H1 (cell line): ENCODE measurements around the gene ITPKC. TPM values are rescaled to one million over a fixed set of nuclear protein-coding genes. Genes with fewer than 3 reads are reported as not detected.
A peak's percentile ranks its signal among the peaks of the same experiment; 100 is the strongest.

Experiments used
- CTCF ChIA-PET: fragments of 300-600 bp; sonication (Branson Sonifier 250); formaldehyde crosslinking; loops from one replicate; lab custom pipeline; 2021; ENCODE audit not compliant: partially characterized antibody; lab: Charles Lee
- POLR2A ChIA-PET: fragments of 300-600 bp; sonication (Branson Sonifier 250); formaldehyde crosslinking; loops from one replicate; lab custom pipeline; 2021; ENCODE audit warnings: inconsistent platforms; ENCODE audit not compliant: partially characterized antibody; lab: Charles Lee
- DNase-seq, 2 experiments: peaks; one replicate each; pipeline versions ENCODE4 v3.0.0 to v3.0.0-alpha.2; 2010 to 2022; ENCODE audit warnings: low spot score in 2 of 2, low read depth in 1 of 2, mixed read lengths in 1 of 2
- FAIRE-seq: peaks from 2 replicates; lab custom pipeline; 2011; peaks lifted over from hg19 to GRCh38; lab: Jason Lieb, UNC
- H2AFZ ChIP-seq: 2 replicates; pipeline ENCODE4 v1.8.1; 2012; ENCODE audit warnings: low read length, inconsistent platforms
- H2AK5ac ChIP-seq: 2 replicates; pipeline ENCODE4 v1.6.1; 2013; ENCODE audit warnings: low read depth, low read length
- H2BK120ac ChIP-seq: replicated peaks from 2 replicates; pipeline ENCODE3; 2013; ENCODE audit warnings: low read depth, low read length, inconsistent platforms
- H2BK12ac ChIP-seq: 2 replicates; pipeline ENCODE4 v1.6.1; 2013; ENCODE audit warnings: low read depth, low read length
- H2BK15ac ChIP-seq: 2 replicates; pipeline ENCODE4 v1.6.1; 2013; ENCODE audit warnings: low read length
- H2BK20ac ChIP-seq: 2 replicates; pipeline ENCODE4 v1.6.1; 2013; ENCODE audit warnings: low read length
- H2BK5ac ChIP-seq: 2 replicates; pipeline ENCODE4 v1.6.1; 2013; ENCODE audit warnings: low read depth, low read length
- H3K14ac ChIP-seq: 2 replicates; pipeline ENCODE4 v1.6.1; 2013; ENCODE audit warnings: inconsistent platforms; ENCODE audit not compliant: insufficient read length
- H3K18ac ChIP-seq: 2 replicates; pipeline ENCODE4 v1.6.1; 2013; ENCODE audit warnings: low read length; ENCODE audit errors: extremely low read depth
- H3K23ac ChIP-seq: 2 replicates; pipeline ENCODE4 v1.6.1; 2013; ENCODE audit warnings: inconsistent platforms; ENCODE audit not compliant: insufficient read length
- H3K23me2 ChIP-seq: 2 replicates; pipeline ENCODE4 v1.6.1; 2013; ENCODE audit warnings: low read depth, low read length
- H3K27ac ChIP-seq: 2 replicates; pipeline ENCODE4 v1.6.1; 2011; ENCODE audit warnings: low read depth, low read length, inconsistent platforms
- H3K27me3 ChIP-seq, 4 experiments: replicated peaks in 1 of 4; 1 replicate in 1 of 4; 2 replicates in 3 of 4; pipeline versions ENCODE4 v1.6.1 to v1.8.1; 2011 to 2013; ENCODE audit warnings: low read length in 3 of 4, mild to moderate bottlenecking in 3 of 4, inconsistent platforms in 2 of 4, mixed read lengths in 2 of 4, moderate library complexity in 1 of 4; ENCODE audit not compliant: control insufficient read depth in 3 of 4, insufficient read depth in 3 of 4; ENCODE audit errors: extremely low read depth in 1 of 4
- H3K36me3 ChIP-seq, 4 experiments: 2 replicates each; pipeline versions ENCODE4 v1.6.1 to v1.8.1; 2011 to 2013; ENCODE audit warnings: mild to moderate bottlenecking in 4 of 4, low read length in 3 of 4, moderate library complexity in 2 of 4, control low read depth in 1 of 4, inconsistent platforms in 1 of 4; ENCODE audit not compliant: insufficient read depth in 4 of 4, control insufficient read depth in 2 of 4
- H3K4ac ChIP-seq: replicated peaks from 2 replicates; pipeline ENCODE3; 2013; ENCODE audit warnings: low read length, low read depth, mixed read lengths, inconsistent platforms; ENCODE audit not compliant: insufficient read length
- H3K4me1 ChIP-seq, 4 experiments: replicated peaks in 1 of 4; 1 replicate in 1 of 4; 2 replicates in 3 of 4; pipeline versions ENCODE4 v1.6.1 to v1.8.1; 2011 to 2013; ENCODE audit warnings: low read length in 3 of 4, inconsistent platforms in 2 of 4, mixed read lengths in 1 of 4; ENCODE audit not compliant: insufficient read depth in 4 of 4, control insufficient read depth in 3 of 4
- H3K4me2 ChIP-seq, 2 experiments: 2 replicates each; pipeline versions ENCODE4 v1.6.1 to v1.8.1; 2011 to 2013; ENCODE audit warnings: low read depth in 2 of 2, low read length in 2 of 2, control low read depth in 1 of 2, inconsistent platforms in 1 of 2, mild to moderate bottlenecking in 1 of 2; ENCODE audit not compliant: insufficient read depth in 1 of 2
- H3K4me3 ChIP-seq, 4 experiments: fragments of 200-600, 300-600 bp in 1 of 4; sonication (generic), shearing (Covaris generic), sonication (Bioruptor Twin) in 1 of 4; 2 replicates each; pipeline versions ENCODE4 v1.5.1 to v1.8.1; 2011 to 2016; ENCODE audit warnings: low read length in 4 of 4, low read depth in 3 of 4, control low read depth in 2 of 4, inconsistent platforms in 2 of 4, mild to moderate bottlenecking in 2 of 4, mixed read lengths in 1 of 4, moderate library complexity in 1 of 4; ENCODE audit not compliant: insufficient read depth in 2 of 4; ENCODE audit errors: extremely low read depth in 1 of 4
- H3K56ac ChIP-seq: replicated peaks from 2 replicates; pipeline ENCODE3; 2013; ENCODE audit warnings: low read depth, mild to moderate bottlenecking, mixed read lengths, low read length, inconsistent platforms; ENCODE audit not compliant: insufficient read length
- H3K79me1 ChIP-seq: 2 replicates; pipeline ENCODE4 v1.6.1; 2013; ENCODE audit warnings: low read depth, low read length, control low read depth
- H3K79me2 ChIP-seq, 2 experiments: 2 replicates each; pipeline versions ENCODE4 v1.6.1 to v1.8.1; 2012 to 2013; ENCODE audit warnings: low read length in 2 of 2, mild to moderate bottlenecking in 2 of 2, inconsistent platforms in 1 of 2; ENCODE audit not compliant: insufficient read depth in 2 of 2, control insufficient read depth in 1 of 2
- H3K9ac ChIP-seq, 4 experiments: replicated peaks in 1 of 4; 1 replicate in 1 of 4; 2 replicates in 3 of 4; pipeline versions ENCODE4 v1.6.1 to v1.8.1; 2011 to 2013; ENCODE audit warnings: low read depth in 3 of 4, low read length in 3 of 4, control low read depth in 2 of 4, mild to moderate bottlenecking in 2 of 4, moderate library complexity in 2 of 4, inconsistent platforms in 1 of 4; ENCODE audit errors: extremely low read depth in 1 of 4
- H3K9me3 ChIP-seq, 2 experiments: 2 replicates each; pipeline versions ENCODE4 v1.6.1 to v1.8.1; 2012 to 2013; ENCODE audit warnings: mild to moderate bottlenecking in 2 of 2, moderate library complexity in 2 of 2, control low read depth in 1 of 2, inconsistent platforms in 1 of 2, low read depth in 1 of 2, low read length in 1 of 2, mixed read lengths in 1 of 2; ENCODE audit not compliant: insufficient read depth in 2 of 2
- H4K20me1 ChIP-seq, 2 experiments: replicated peaks in 1 of 2; 2 replicates each; pipeline versions ENCODE3 to v1.8.1; 2011 to 2013; ENCODE audit warnings: inconsistent platforms in 2 of 2, low read length in 2 of 2, mild to moderate bottlenecking in 1 of 2; ENCODE audit not compliant: insufficient read depth in 2 of 2, control insufficient read depth in 1 of 2
- H4K5ac ChIP-seq: 2 replicates; pipeline ENCODE4 v1.6.1; 2013; ENCODE audit warnings: low read length, low read depth, mixed read lengths, inconsistent platforms; ENCODE audit not compliant: insufficient read length
- H4K8ac ChIP-seq: 2 replicates; pipeline ENCODE4 v1.8.0; 2013; ENCODE audit warnings: mild to moderate bottlenecking, moderate library complexity, low read length, inconsistent platforms; ENCODE audit not compliant: insufficient read depth; ENCODE audit errors: extremely low read depth
- H4K91ac ChIP-seq: replicated peaks from 2 replicates; pipeline ENCODE3; 2013; ENCODE audit warnings: low read length, mixed read lengths, inconsistent platforms; ENCODE audit not compliant: insufficient read length
- ASH2L ChIP-seq: fragments of 200-600, 300-600 bp; sonication (generic); IDR thresholded peaks from one replicate; pipeline ENCODE4 v1.7.1; 2017; ENCODE audit warnings: low read length
- BCL11A ChIP-seq, 2 experiments: IDR thresholded peaks; one replicate each; pipeline ENCODE4 v1.6.1; 2011; ENCODE audit warnings: low read depth in 2 of 2, low read length in 2 of 2, mild to moderate bottlenecking in 2 of 2
- GABPA ChIP-seq: IDR thresholded peaks from 2 replicates; pipeline ENCODE4 v1.6.1; 2011; ENCODE audit warnings: mild to moderate bottlenecking, low read length, moderate library complexity, borderline replicate concordance; ENCODE audit not compliant: insufficient read depth
- HDAC6 ChIP-seq: IDR thresholded peaks from one replicate; pipeline ENCODE4 v1.7.1; 2012; ENCODE audit warnings: low read depth, mild to moderate bottlenecking, inconsistent platforms, low read length, moderate library complexity
- KDM4A ChIP-seq: IDR thresholded peaks from one replicate; pipeline ENCODE4 v1.7.1; 2012; ENCODE audit warnings: low read depth, mild to moderate bottlenecking, moderate library complexity, low read length, inconsistent platforms; ENCODE audit not compliant: severe bottlenecking
- WGBS, 2 experiments: shearing (Covaris generic) in 1 of 2; methylation state at CpG; one replicate each; pipeline versions ENCODE4 v1.1.6 to v1.1.7; 2013 to 2015; ENCODE audit warnings: low lambda C conversion rate in 2 of 2, mixed read lengths in 2 of 2, inconsistent platforms in 1 of 2, low coverage in 1 of 2, missing lambda C conversion rate in 1 of 2; ENCODE audit not compliant: insufficient replicate concordance in 2 of 2, insufficient coverage in 1 of 2, insufficient read length in 1 of 2; ENCODE audit errors: extremely low coverage in 1 of 2, missing lambda C conversion rate in 1 of 2; 5-methylcytosine and 5-hydroxymethylcytosine counted together
- polyA plus RNA-seq, 7 experiments: library from polyadenylated mRNA; depleted of rRNA in 3 of 7; stranded (reverse) in 5 of 7; unstranded in 2 of 7; fragments of >200 nt in 5 of 7; fragments of 200-250 nt in 2 of 7; gene quantifications; 1 replicate in 5 of 7; 2 replicates in 1 of 7; 4 replicates in 1 of 7; pipeline versions ENCODE4 v1.2.1 to v1.2.3, GENCODE V29; 2011 to 2013; ENCODE audit warnings: missing spikeins in 2 of 7, mixed read lengths in 2 of 7
- total RNA-seq: library from RNA; stranded (reverse); fragmentation: NEBNext Ultra II Directional; extraction: Animal tissue kit (Norgen Biotek cat#: 25700); gene quantifications from 2 replicates; pipeline ENCODE4 v1.2.1, GENCODE V29; 2021

ITPKC gene
- total and polyA plus RNA-seq, 2 of the 8 experiments (the other 6 are each of a cell fraction or from before 2014, with no cell fraction given): 5.2 to 8.9 TPM

DNA sequence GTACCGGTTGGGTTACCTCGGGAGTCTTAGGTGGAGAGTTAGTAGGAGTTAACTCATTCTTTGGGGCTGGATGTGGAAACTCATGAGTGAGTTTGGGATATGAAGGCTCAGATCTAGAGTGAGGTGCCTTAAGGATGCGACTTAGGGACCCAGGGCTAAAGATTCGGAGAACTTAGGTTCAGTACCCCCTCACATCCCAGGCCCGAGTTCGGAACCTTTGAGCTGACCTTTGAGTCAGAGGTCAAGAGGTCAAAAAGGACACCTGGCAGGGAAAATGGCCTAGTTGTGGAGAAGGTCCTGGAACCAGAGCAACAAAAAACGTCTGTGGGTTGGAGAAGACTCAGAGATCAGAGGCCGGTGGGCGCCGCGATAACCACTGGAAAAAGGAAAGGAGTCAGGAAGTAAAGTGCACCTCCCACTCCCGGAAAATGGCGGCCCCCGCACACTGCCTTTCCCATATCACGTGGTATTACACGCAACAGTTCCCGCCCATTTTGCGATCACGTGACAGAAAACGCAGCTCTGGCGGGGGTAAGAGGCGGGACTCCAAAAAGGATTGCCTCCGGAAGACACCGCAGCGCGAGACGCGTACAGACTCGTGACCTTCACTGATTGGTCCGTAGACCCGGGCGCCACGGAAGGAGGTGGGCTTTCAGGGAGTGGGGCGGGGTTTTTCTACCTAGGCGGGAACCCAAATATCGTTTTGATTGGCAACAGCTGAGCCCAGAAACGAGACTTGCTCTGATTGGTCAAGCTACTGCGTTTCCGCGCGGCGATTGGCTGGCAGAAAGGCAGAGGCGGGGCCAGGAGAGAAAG is 33.4 kb downstream of the ITPKC start, which contains the start of gene ACTMAP:
ACTMAP (minus strand) TSS at position 420 of the 816 bp plus-strand sequence. CDS start 674 bp downstream, outside the sequence.
- Histone ChIP-seq H3K9me3 (no peaks in the 10 kb centered on the region), H3K36me3 (peaks cover 2 to 20% (median 4%) of the 10 kb centered on the region in 4 experiments; a peak in 3 of 8 replicates), H2BK15ac (peak within 1 kb of the TSS; percentile 72), H4K8ac (peak within 1 kb of the TSS; percentile 99), H3K27ac (peak within 1 kb of the TSS; percentile 99), H2AK5ac (peak within 1 kb of the TSS; percentile 100), H3K18ac (peak within 1 kb of the TSS; percentile 100), H3K79me1 (no peaks in the 10 kb centered on the region; the same call in 1 of the 2 replicates), H3K4me1 (peaks cover 0 to 10% (median 2%) of the 10 kb centered on the region in 4 experiments; a peak in 4 of 7 replicates), H4K5ac (peak within 1 kb of the TSS; percentile 98), H2BK20ac (no peak within 1 kb of the TSS), H3K56ac (peak within 1 kb of the TSS; percentile 94), H2AFZ (no peak within 1 kb of the TSS), H4K91ac (peak within 1 kb of the TSS; percentile 99), H3K23me2 (peaks cover 9% of the 10 kb centered on the region), H2BK5ac (peak within 1 kb of the TSS; percentile 100), H4K20me1 (peaks cover 6 to 7% of the 10 kb centered on the region in 2 experiments), H2BK12ac (peak within 1 kb of the TSS; percentile 100), H3K9ac (peak within 1 kb of the TSS; percentile 99 to 100 (median 100)), H3K79me2 (peaks cover 33 to 61% of the 10 kb centered on the region in 2 experiments), H3K27me3 (no peaks in the 10 kb centered on the region), H3K4ac (peak within 1 kb of the TSS; percentile 88), H3K4me2 (peak within 1 kb of the TSS; percentile 91 to 99), H2BK120ac (peak within 1 kb of the TSS; percentile 83), H3K14ac (peak within 1 kb of the TSS; percentile 50), H3K4me3 (peak within 1 kb of the TSS; percentile 80 to 99 (median 90)), H3K23ac (no peak within 1 kb of the TSS)
- CTCF ChIA-PET: interaction anchor here (1.2 to 2.2 kb wide), 4 partner anchors 9 to 87 kb away, joined by 4 to 10 read pairs (median 5); no protein-coding TSS in a partner anchor
- DNase-seq (peak; percentile 98 to 99), FAIRE-seq (peak; percentile 90)
- 2% methylated on average over 43 of the region's 43 CpGs; no CpG with 5 or more reads in 1 of the 2 experiments for WGBS, 2 experiments
- POLR2A ChIA-PET: interaction anchor here (0.7 to 15.7 kb wide), 28 partner anchors 7 to 559 kb away, joined by 3 to 399 read pairs (median 4); partner anchors contain the start of genes COQ8B, EGLN2, HNRNPUL1 and ITPKC
- TF ChIP-seq KDM4A (no peak), ASH2L (no peak), HDAC6 (no peak), BCL11A (IDR thresholded peaks at IDR 0.05; ENCODE audit: low read depth in 2 of 2, low read length in 2 of 2) (no peak), GABPA (no peak)
